GM12873 (cell line): ENCODE measurements around the gene ACTN4.

ENCODE experiments used
- TF ChIP-seq, protein P1 (sequence below): IDR thresholded peaks from 2 replicates; pipeline ENCODE4 v1.5.1; 2012; ENCODE audit warnings: low read depth, mild to moderate bottlenecking, moderate library complexity, low read length, control low read depth; ENCODE audit not compliant: insufficient read depth; ENCODE audit errors: missing control alignments

Gene ACTN4

DNA sequence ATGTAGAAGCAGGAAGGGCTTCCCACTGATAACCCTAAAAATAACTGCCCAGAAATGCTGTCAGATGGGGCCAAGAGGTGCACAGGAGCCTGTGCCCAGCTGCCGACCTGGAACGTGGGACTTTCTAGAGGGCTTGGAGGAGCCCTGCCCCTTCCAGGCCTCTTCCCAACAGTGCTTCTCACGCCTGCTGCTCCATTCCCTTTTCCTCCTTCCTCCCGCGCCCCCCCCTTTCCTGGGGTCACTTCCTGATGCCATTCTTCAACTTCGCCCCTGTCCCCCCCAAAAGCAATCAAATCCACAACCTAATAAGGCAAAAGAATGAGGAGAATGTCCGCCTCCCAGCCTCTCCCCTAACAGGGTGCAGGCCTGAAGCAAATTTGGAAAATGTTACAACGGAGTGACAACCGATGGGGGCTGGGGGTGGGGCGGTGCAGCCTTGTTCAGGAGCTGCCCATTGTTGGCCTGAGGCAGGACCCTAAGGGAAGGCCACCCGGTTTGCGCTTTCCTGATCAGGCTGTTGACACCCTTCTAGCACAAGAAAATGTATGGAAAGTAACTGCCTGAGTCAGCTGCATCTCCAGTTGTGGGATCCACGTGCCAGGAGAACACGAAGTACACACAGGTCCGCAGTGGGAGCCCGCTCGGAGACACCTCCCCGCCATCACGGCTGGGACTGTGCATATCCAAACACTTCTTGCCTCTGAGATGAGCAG, 18.7 kb downstream of the ACTN4 start:
- TF ChIP-seq, protein P1, sequence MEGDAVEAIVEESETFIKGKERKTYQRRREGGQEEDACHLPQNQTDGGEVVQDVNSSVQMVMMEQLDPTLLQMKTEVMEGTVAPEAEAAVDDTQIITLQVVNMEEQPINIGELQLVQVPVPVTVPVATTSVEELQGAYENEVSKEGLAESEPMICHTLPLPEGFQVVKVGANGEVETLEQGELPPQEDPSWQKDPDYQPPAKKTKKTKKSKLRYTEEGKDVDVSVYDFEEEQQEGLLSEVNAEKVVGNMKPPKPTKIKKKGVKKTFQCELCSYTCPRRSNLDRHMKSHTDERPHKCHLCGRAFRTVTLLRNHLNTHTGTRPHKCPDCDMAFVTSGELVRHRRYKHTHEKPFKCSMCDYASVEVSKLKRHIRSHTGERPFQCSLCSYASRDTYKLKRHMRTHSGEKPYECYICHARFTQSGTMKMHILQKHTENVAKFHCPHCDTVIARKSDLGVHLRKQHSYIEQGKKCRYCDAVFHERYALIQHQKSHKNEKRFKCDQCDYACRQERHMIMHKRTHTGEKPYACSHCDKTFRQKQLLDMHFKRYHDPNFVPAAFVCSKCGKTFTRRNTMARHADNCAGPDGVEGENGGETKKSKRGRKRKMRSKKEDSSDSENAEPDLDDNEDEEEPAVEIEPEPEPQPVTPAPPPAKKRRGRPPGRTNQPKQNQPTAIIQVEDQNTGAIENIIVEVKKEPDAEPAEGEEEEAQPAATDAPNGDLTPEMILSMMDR, result no peak

DNA sequence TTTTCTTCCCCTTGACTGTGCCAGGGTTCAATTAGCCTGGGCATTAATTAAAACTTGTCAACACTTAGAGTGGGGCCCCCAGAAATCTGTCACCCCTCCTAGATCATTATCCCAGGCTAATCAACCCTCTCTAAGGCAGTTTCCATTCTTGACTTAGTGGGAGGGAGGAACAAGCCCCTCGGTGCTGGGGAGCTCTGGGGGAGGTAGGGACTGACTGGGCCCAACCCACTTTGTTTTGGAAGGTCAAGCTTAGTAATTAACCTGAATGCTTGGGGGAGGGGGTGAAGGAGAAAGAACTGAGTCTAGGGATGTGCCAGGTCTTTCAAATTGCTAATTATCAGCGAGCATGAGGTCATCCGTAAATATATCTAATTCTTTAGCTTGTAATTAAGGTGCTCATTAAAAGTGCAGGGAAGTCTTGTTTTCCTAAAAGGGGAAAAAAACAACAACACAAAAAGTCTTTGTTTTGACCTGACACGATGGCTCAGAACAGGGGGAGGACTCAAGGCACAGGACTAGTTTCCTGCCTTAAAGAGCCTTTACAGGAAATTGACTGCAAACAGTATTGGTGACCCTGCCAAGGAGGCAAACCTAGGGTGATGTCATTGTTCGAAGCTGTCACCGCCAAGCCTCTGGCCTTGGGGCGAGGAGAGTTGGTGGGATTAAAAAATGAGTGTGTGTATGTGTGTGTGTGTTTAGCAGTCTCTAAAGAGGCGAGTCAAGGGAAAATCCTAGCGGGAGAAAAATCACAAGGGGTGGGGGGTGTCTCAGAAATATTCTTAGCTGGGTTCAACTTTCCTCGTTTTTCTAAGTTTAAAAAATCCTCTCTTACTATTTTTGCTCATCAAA, 19.4 kb downstream of the ACTN4 start:
- TF ChIP-seq, protein P1, result no peak

DNA sequence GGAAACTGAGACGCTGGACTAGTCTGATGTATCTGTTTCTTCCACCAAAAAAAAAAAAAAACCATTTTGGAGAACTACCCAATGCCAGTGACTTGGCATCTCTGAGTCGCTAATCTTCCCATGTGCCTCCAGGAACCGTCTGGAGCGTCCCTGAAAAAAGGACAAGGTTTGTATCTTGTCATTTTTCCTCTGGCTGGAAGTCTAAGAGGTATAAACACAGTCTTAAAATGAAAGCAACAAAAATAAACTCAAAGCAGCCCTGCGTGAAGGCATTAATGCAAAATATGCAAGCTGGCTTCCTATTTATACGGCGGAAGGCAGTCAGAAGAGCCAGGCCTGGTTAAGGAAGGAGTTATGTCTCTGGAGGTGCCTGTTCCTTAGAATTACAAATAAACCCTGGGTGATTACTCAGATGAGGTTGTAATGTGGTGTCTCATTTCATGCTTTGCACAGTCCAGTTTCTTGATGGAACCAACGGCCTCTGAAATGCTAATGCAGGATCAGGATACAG, 20.3 kb downstream of the ACTN4 start:
- TF ChIP-seq, protein P1, result no peak

DNA sequence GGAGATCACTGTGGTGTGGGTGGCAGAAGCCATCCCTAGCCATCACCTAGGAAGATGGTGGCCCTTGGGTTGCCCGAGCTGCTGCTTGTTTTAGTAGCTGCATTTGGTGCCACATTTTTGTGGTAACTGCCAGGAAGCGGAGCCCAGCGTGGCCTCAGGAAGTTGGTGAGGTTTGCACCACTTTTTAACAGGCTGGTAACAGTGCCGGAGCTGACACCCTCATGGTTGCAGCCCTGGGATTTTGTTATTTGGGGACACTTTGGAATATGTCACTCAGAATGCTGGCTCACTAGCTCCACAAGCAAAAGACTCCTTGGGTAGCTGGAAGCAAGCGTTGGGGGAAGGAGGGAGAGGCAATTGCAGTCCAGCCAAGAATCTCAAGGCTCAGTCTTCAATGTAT, 22.1 kb downstream of the ACTN4 start:
- TF ChIP-seq, protein P1, result no peak

DNA sequence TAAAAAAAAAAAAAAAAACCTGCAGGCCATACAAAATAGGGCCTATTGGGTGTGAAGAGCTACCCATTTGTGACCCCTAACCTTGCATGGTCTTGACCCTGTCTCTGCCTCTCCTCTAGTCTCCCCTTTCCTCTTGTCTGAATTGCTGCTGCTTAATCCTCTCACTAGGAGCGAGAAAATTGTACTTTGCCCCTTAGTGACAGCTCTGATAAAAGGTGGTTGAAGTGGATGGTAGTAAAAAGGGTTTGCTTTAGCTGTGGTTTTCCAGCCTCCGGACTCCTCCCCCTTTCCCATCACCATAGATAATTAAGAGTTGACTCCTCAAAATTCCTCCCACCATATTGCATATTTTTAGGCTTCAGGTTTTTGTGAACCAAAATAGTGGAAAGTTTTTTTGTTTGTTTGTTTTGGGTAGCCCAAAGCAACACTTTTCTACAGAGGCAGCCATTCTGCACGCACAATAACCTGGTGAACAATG, 23.5 kb downstream of the ACTN4 start:
- TF ChIP-seq, protein P1, result no peak

DNA sequence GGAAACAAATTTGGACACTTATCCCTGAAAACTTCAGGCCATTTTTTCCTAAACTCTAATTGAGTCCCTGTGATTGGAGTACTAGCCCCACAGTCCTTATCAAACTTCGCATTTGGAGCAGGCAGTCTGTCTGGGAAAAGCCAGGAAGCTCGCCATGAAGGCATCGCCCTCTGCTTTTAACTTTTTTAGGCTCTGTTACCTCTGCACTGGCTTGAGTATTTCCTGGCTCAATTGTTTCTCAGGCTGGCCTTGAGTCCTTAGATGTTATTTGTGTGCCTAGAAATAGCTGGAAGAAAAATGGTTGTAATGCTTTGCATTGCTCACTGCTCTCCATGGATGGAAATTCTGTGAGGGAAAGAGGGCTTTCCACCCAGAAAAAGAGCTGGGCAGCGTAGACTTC, 24.2 kb downstream of the ACTN4 start:
- TF ChIP-seq, protein P1, result no peak

DNA sequence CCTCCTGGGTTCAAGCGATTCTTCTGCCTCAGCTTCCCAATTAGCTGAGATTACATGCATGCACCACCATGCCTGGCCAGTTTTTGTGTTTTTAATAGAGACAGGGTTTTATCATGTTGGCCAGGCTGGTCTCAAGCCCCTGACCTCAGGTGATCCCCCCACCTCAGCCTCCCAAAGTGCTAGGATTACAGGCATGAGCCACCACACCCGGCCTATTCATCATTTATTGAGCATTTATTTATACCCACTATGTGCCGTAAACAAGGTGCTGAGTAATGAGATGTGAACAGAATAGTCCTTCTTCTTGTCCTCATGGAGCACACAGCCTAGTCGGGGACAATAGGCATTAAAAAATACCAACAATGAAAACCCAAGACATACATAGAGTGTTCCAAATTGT, 25.6 kb downstream of the ACTN4 start:
- TF ChIP-seq, protein P1, result no peak
